ENCODE data around the gene CD68. TPM values are rescaled to one million over a fixed set of nuclear protein-coding genes. Genes with fewer than 3 reads are reported as not detected.

The CD68 gene
- total and polyA plus RNA-seq, 2 experiments from 2014 or later, result 64.0 to 80.4 TPM

DNA sequence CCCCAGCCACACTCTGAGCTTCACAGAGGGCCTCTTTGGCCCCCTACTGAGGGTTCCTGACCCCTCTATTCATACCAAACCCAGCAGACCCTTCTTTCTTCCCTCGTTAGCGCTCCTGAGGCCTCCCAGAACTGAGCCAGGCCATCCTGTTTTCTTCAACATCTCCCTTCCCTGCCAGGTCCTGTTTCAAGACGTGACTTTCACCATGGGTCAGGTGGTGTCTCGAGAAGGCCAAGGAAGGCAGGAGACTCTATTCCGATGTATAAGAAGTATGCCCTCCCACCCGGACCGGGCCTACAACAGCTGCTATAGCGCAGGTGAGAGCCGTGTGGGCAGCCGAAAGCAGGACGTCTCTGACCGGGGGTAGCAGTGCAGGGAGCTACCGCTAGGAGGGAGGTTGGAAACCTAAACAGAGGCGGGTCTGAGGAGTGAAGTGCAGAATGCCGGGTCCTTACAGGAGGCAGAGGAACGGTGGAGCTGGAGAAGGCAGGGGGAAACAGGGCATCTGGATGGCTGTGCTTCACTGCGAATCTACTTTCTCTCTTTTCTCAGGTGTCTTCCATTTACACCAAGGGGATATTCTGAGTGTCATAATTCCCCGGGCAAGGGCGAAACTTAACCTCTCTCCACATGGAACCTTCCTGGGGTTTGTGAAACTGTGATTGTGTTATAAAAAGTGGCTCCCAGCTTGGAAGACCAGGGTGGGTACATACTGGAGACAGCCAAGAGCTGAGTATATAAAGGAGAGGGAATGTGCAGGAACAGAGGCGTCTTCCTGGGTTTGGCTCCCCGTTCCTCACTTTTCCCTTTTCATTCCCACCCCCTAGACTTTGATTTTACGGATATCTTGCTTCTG, 19.0 kb upstream of the CD68 start:
- H2AFZ ChIP-seq, result peak overlapping the region; percentile 46
- TF ChIP-seq, protein P1, sequence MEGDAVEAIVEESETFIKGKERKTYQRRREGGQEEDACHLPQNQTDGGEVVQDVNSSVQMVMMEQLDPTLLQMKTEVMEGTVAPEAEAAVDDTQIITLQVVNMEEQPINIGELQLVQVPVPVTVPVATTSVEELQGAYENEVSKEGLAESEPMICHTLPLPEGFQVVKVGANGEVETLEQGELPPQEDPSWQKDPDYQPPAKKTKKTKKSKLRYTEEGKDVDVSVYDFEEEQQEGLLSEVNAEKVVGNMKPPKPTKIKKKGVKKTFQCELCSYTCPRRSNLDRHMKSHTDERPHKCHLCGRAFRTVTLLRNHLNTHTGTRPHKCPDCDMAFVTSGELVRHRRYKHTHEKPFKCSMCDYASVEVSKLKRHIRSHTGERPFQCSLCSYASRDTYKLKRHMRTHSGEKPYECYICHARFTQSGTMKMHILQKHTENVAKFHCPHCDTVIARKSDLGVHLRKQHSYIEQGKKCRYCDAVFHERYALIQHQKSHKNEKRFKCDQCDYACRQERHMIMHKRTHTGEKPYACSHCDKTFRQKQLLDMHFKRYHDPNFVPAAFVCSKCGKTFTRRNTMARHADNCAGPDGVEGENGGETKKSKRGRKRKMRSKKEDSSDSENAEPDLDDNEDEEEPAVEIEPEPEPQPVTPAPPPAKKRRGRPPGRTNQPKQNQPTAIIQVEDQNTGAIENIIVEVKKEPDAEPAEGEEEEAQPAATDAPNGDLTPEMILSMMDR (IDR thresholded peaks at IDR 0.05; ENCODE audit: poor library complexity), result peak; percentile 53
- TF ChIP-seq EZH2phosphoT487 (IDR thresholded peaks at IDR 0.05; ENCODE audit: low read depth, severe bottlenecking, unreplicated experiment), result no peak
- H3K36me3 ChIP-seq (replicated peaks; ENCODE audit: insufficient read depth, low read depth), result no peaks in the 10 kb centered on the region
- peak overlapping the region; percentile 7 for H3K4me3 ChIP-seq
- H3K27ac ChIP-seq, result peak overlapping the region; percentile 91
- peak overlapping the region; percentile 96 for H3K4me2 ChIP-seq
- WGBS (ENCODE audit: low lambda C conversion rate, missing lambda C conversion rate), result 26% methylated on average over 22 of the region's 22 CpGs
- H3K9me3 ChIP-seq (ENCODE audit: low read depth), result no peaks in the 10 kb centered on the region
- H3K4me1 ChIP-seq (ENCODE audit: insufficient read depth), result peaks cover 39% of the 10 kb centered on the region
- H3K9me2 ChIP-seq (replicated peaks; ENCODE audit: insufficient read depth), result no peaks in the 10 kb centered on the region
- H4K20me1 ChIP-seq (ENCODE audit: insufficient read depth, poor library complexity, severe bottlenecking), result no peaks in the 10 kb centered on the region
- peaks cover 33% of the 10 kb centered on the region for H3K79me2 ChIP-seq
- DNase-seq (ENCODE audit: low spot score), result peak; percentile 89
- H3K27me3 ChIP-seq, result no peaks in the 10 kb centered on the region

DNA sequence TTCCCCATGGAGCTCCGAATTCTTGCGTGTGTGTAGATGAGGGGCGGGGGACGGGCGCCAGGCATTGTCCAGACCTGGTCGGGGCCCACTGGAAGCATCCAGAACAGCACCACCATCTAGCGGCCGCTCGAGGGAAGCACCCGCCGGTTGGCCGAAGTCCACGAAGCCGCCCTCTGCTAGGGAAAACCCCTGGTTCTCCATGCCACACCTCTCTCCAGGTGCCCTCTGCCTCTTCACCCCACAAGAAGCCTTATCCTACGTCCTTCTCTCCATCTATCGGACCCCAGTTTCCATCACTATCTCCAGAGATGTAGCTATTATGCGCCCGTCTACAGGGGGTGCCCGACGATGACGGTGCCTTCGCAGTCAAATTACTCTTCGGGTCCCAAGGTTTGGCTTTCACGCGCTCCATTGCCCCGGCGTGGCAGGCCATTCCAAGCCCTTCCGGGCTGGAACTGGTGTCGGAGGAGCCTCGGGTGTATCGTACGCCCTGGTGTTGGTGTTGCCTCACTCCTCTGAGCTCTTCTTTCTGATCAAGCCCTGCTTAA, 18.3 kb upstream of the CD68 start:
- peak; percentile 96 for DNase-seq (ENCODE audit: low spot score)
- peak overlapping the region; percentile 96 for H3K27ac ChIP-seq
- no peaks in the 10 kb centered on the region for H4K20me1 ChIP-seq (ENCODE audit: insufficient read depth, poor library complexity, severe bottlenecking)
- peak overlapping the region; percentile 97 for H2AFZ ChIP-seq
- H3K9me2 ChIP-seq (replicated peaks; ENCODE audit: insufficient read depth), result no peaks in the 10 kb centered on the region
- H3K27me3 ChIP-seq, result no peaks in the 10 kb centered on the region
- H3K9me3 ChIP-seq (ENCODE audit: low read depth), result no peaks in the 10 kb centered on the region
- H3K79me2 ChIP-seq, result peaks cover 40% of the 10 kb centered on the region
- H3K36me3 ChIP-seq (replicated peaks; ENCODE audit: insufficient read depth, low read depth), result no peaks in the 10 kb centered on the region
- H3K4me1 ChIP-seq (ENCODE audit: insufficient read depth), result peaks cover 39% of the 10 kb centered on the region
- H3K4me3 ChIP-seq, result peak overlapping the region; percentile 96
- TF ChIP-seq EZH2 (IDR thresholded peaks at IDR 0.05; ENCODE audit: borderline replicate concordance), result no peak
- TF ChIP-seq, protein P1 (IDR thresholded peaks at IDR 0.05; ENCODE audit: poor library complexity), result peak; percentile 79
- WGBS (ENCODE audit: low lambda C conversion rate, missing lambda C conversion rate), result under 1% methylated on average over 32 of the region's 32 CpGs
- H3K4me2 ChIP-seq, result peak overlapping the region; percentile 96

DNA sequence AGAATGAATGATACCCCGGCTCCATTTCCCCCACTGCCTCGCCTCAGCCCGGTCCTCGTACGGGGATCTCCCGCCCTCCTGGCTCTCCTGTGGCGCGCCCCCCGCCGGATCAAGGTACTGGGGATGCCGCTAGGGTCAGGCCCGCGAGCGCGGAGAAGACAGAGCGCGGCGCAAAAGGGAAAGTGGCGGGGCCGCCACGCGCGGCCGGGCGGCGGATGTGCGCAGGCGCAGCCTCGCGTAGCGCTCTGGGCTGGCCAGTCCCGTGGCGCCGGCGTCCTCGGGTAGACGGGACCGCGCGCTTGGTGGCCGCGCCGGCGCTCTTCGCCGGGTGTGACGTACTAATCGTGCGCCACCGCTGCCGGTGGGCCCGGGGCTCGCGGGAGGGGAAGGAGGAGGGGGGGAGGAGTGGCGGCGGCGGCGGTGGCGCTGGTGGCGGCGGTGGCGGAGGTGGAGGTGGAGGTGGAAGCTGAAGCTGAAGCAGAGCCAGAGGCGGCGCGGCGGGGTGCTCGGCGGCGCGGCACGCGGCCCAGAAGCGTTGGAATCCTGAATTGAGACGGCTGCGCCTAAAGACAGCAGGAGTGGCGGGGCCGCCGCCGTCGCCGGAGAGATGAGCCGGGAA, 17.7 kb upstream of the CD68 start, which contains the start of gene SENP3:
Gene SENP3, plus strand, starts transcription at position 331 of the 619 bp plus-strand sequence. CDS start 1,158 bp downstream, outside the sequence.
- Histone ChIP-seq H4K20me1 (ENCODE audit: insufficient read depth, poor library complexity, severe bottlenecking) (no peaks in the 10 kb centered on the region), H3K36me3 (replicated peaks; ENCODE audit: insufficient read depth, low read depth) (no peaks in the 10 kb centered on the region), H3K9me2 (replicated peaks; ENCODE audit: insufficient read depth) (no peaks in the 10 kb centered on the region), H3K9me3 (ENCODE audit: low read depth) (no peaks in the 10 kb centered on the region), H3K4me2 (peak within 1 kb of the TSS; percentile 97), H3K79me2 (peaks cover 46% of the 10 kb centered on the region), H3K27me3 (no peaks in the 10 kb centered on the region), H2AFZ (peak within 1 kb of the TSS; percentile 97), H3K4me3 (peak within 1 kb of the TSS; percentile 96), H3K4me1 (ENCODE audit: insufficient read depth) (peaks cover 39% of the 10 kb centered on the region), H3K27ac (peak within 1 kb of the TSS; percentile 96)
- peak; percentile 97 for DNase-seq (ENCODE audit: low spot score)
- WGBS (ENCODE audit: low lambda C conversion rate, missing lambda C conversion rate), result under 1% methylated on average over 46 of the region's 82 CpGs
- TF ChIP-seq EZH2phosphoT487 (IDR thresholded peaks at IDR 0.05; ENCODE audit: low read depth, severe bottlenecking, unreplicated experiment) (no peak), EZH2 (IDR thresholded peaks at IDR 0.05; ENCODE audit: borderline replicate concordance) (no peak)
- TF ChIP-seq, protein P1 (IDR thresholded peaks at IDR 0.05; ENCODE audit: poor library complexity), result no peak
